Hepatocyte (in vitro differentiated cells): ENCODE measurements around the gene PDE1C. TPM values are rescaled to one million over a fixed set of nuclear protein-coding genes. Genes with fewer than 3 reads are reported as not detected.

Experiments used
- DNase-seq: peaks from one replicate; pipeline ENCODE4 v3.0.0-alpha.2; 2016; ENCODE audit warnings: low spot score
- H2AFZ ChIP-seq: fragments of 200-600 bp; sonication (generic); 2 replicates; pipeline ENCODE4 v1.6.0; 2016; ENCODE audit warnings: antibody characterized with exemption, mild to moderate bottlenecking
- H3K27ac ChIP-seq: fragments of 200-600 bp; sonication (generic); 2 replicates; pipeline ENCODE4 v1.5.1; 2016; ENCODE audit warnings: mild to moderate bottlenecking
- H3K27me3 ChIP-seq: fragments of 200-600 bp; sonication (generic); 2 replicates; pipeline ENCODE4 v1.6.1; 2016
- H3K36me3 ChIP-seq: fragments of 200-600 bp; sonication (generic); replicated peaks from 2 replicates; pipeline ENCODE4 v1.5.1; 2016; ENCODE audit warnings: low read depth; ENCODE audit not compliant: insufficient read depth
- H3K4me1 ChIP-seq: fragments of 200-600 bp; sonication (generic); 2 replicates; pipeline ENCODE4 v1.5.1; 2016; ENCODE audit warnings: mild to moderate bottlenecking, moderate library complexity; ENCODE audit not compliant: insufficient read depth
- H3K4me2 ChIP-seq: fragments of 200-600 bp; sonication (generic); 2 replicates; pipeline ENCODE4 v1.6.0; 2016
- H3K4me3 ChIP-seq: fragments of 200-600 bp; sonication (generic); 2 replicates; pipeline ENCODE4 v1.5.1; 2016; ENCODE audit warnings: mild to moderate bottlenecking
- H3K79me2 ChIP-seq: fragments of 200-600 bp; sonication (generic); 2 replicates; pipeline ENCODE4 v1.6.0; 2017; ENCODE audit warnings: mild to moderate bottlenecking
- H3K9me2 ChIP-seq: fragments of 200-600 bp; sonication (generic); replicated peaks from 2 replicates; pipeline ENCODE4 v1.6.0; 2017; ENCODE audit warnings: mild to moderate bottlenecking; ENCODE audit not compliant: insufficient read depth
- H3K9me3 ChIP-seq: fragments of 200-600 bp; sonication (generic); 2 replicates; pipeline ENCODE4 v1.5.1; 2016; ENCODE audit warnings: low read depth, mild to moderate bottlenecking
- H4K20me1 ChIP-seq: fragments of 200-600 bp; sonication (generic); 2 replicates; pipeline ENCODE4 v1.6.0; 2016; ENCODE audit warnings: mild to moderate bottlenecking; ENCODE audit not compliant: insufficient read depth, poor library complexity, severe bottlenecking
- EZH2 ChIP-seq: fragments of 200-600 bp; sonication (generic); IDR thresholded peaks from 2 replicates; pipeline ENCODE4 v1.6.1; 2016; ENCODE audit warnings: antibody characterized with exemption, mild to moderate bottlenecking, borderline replicate concordance
- EZH2phosphoT487 ChIP-seq: fragments of 200-600 bp; sonication (generic); IDR thresholded peaks from one replicate; pipeline ENCODE4 v1.6.1; 2018; ENCODE audit warnings: antibody characterized with exemption, mild to moderate bottlenecking, low read depth, moderate library complexity; ENCODE audit not compliant: unreplicated experiment, severe bottlenecking
- WGBS: methylation state at CpG from one replicate; pipeline ENCODE4 v1.1.6; 2016; ENCODE audit warnings: low lambda C conversion rate; ENCODE audit errors: missing lambda C conversion rate; 5-methylcytosine and 5-hydroxymethylcytosine counted together
- polyA plus RNA-seq: library from polyadenylated mRNA; unstranded; fragments of >200 nt; fragmentation: Nextera tagmentation; extraction: Ambion mirVana; gene quantifications from 2 replicates; pipeline ENCODE4 v1.2.1, GENCODE V29; 2016
- total RNA-seq: library from RNA; depleted of rRNA; stranded (reverse); fragments of >200 nt; gene quantifications from 2 replicates; pipeline ENCODE4 v1.2.3, GENCODE V29; 2014
- TF ChIP-seq, protein P1 (sequence below): fragments of 200-600 bp; sonication (generic); IDR thresholded peaks from 2 replicates; pipeline ENCODE4 v1.5.1; 2016; ENCODE audit warnings: antibody characterized with exemption, mild to moderate bottlenecking; ENCODE audit not compliant: poor library complexity

Gene PDE1C
- total and polyA plus RNA-seq, 2 experiments from 2014 or later, result 1.8 to 5.0 TPM

DNA sequence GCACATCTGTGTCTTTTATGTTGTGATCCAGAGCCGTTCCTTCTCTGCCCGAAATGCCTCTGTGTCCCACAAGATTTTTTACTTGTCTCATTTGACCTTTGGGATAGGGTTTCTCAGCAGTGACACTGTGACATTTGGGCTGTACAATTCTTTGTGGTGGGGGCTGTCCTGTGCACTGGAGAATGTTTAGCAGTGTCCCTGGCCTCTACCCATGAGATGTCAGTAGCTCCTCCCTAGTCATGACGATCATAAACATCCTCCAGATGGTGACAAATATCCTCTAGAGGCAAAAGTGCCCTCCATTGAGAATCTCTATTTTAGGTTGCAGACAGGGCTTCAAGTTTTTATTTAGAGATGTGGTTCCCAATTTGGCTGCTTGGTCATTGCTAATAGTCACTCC is 291.9 kb downstream of the PDE1C start:
- H3K4me1 ChIP-seq, result no peaks in the 10 kb centered on the region
- no peak overlapping the region for H2AFZ ChIP-seq
- H3K9me2 ChIP-seq, result no peaks in the 10 kb centered on the region
- no peaks in the 10 kb centered on the region for H3K79me2 ChIP-seq
- H3K36me3 ChIP-seq, result no peaks in the 10 kb centered on the region
- H4K20me1 ChIP-seq, result no peaks in the 10 kb centered on the region
- H3K27me3 ChIP-seq, result no peaks in the 10 kb centered on the region
- 85% methylated on average over 3 of the region's 3 CpGs for WGBS
- TF ChIP-seq, protein P1, sequence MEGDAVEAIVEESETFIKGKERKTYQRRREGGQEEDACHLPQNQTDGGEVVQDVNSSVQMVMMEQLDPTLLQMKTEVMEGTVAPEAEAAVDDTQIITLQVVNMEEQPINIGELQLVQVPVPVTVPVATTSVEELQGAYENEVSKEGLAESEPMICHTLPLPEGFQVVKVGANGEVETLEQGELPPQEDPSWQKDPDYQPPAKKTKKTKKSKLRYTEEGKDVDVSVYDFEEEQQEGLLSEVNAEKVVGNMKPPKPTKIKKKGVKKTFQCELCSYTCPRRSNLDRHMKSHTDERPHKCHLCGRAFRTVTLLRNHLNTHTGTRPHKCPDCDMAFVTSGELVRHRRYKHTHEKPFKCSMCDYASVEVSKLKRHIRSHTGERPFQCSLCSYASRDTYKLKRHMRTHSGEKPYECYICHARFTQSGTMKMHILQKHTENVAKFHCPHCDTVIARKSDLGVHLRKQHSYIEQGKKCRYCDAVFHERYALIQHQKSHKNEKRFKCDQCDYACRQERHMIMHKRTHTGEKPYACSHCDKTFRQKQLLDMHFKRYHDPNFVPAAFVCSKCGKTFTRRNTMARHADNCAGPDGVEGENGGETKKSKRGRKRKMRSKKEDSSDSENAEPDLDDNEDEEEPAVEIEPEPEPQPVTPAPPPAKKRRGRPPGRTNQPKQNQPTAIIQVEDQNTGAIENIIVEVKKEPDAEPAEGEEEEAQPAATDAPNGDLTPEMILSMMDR, result no peak
- no peak for TF ChIP-seq EZH2phosphoT487
- TF ChIP-seq EZH2, result no peak
- no peaks in the 10 kb centered on the region for H3K9me3 ChIP-seq
- no peak overlapping the region for H3K27ac ChIP-seq
- H3K4me3 ChIP-seq, result no peak overlapping the region
- no peak for DNase-seq
- H3K4me2 ChIP-seq, result no peak overlapping the region

DNA sequence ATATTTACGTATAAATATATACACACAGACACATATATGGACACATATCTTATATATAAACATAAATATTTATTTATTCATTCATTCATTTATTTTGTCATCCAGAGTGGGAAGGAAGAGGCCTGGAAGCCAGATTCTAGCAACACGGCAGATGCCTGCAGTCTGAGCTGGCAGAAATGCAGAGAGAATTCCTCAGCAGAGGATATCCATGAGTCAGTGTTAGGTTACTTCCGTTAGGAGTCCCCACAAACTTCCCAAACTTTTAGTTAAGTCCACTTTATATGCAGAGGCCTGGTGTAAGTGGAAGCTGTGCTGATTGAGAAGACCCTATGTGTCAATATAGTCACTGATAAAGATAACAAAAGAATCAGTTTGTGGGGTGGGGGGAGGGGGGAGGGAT is 293.6 kb downstream of the PDE1C start:
- Histone ChIP-seq H3K9me3 (no peaks in the 10 kb centered on the region), H2AFZ (no peak overlapping the region), H3K79me2 (no peaks in the 10 kb centered on the region), H3K36me3 (no peaks in the 10 kb centered on the region), H3K4me1 (no peaks in the 10 kb centered on the region), H3K4me2 (no peak overlapping the region), H3K27ac (no peak overlapping the region), H4K20me1 (no peaks in the 10 kb centered on the region), H3K27me3 (no peaks in the 10 kb centered on the region), H3K4me3 (no peak overlapping the region), H3K9me2 (no peaks in the 10 kb centered on the region)
- TF ChIP-seq, protein P1, result no peak
- no peak for TF ChIP-seq EZH2
- TF ChIP-seq EZH2phosphoT487, result no peak
- 63% methylated on average over 3 of the region's 3 CpGs for WGBS
- no peak for DNase-seq

DNA sequence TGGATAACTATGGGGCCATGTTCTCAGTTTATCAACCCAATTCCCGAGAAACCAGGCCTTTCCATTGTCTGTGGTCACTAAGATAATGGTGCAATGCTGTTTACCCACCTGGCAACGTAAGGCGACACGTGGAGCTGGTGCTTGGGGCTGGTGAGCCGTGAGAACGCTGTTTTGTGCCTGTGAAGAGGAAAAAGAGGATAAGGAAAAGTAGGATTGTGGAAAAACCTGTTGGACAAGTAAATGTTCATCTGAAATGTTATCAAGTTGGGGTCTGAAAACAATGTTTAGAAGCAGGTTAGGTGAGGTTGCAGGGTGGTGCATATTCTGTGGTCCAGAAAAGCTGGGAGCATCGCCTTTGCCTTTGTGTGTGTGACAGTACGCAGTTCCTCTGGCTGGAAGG is 294.7 kb downstream of the PDE1C start:
- no peak overlapping the region for H3K4me3 ChIP-seq
- H3K27ac ChIP-seq, result no peak overlapping the region
- no peaks in the 10 kb centered on the region for H3K27me3 ChIP-seq
- no peaks in the 10 kb centered on the region for H3K9me3 ChIP-seq
- TF ChIP-seq, protein P1, result no peak
- no peak for TF ChIP-seq EZH2phosphoT487
- no peak for TF ChIP-seq EZH2
- no peaks in the 10 kb centered on the region for H3K79me2 ChIP-seq
- DNase-seq, result peak; percentile 20
- H3K9me2 ChIP-seq, result no peaks in the 10 kb centered on the region
- no peaks in the 10 kb centered on the region for H3K4me1 ChIP-seq
- 64% methylated on average over 8 of the region's 8 CpGs for WGBS
- no peaks in the 10 kb centered on the region for H4K20me1 ChIP-seq
- no peak overlapping the region for H3K4me2 ChIP-seq
- no peak overlapping the region for H2AFZ ChIP-seq
- no peaks in the 10 kb centered on the region for H3K36me3 ChIP-seq

DNA sequence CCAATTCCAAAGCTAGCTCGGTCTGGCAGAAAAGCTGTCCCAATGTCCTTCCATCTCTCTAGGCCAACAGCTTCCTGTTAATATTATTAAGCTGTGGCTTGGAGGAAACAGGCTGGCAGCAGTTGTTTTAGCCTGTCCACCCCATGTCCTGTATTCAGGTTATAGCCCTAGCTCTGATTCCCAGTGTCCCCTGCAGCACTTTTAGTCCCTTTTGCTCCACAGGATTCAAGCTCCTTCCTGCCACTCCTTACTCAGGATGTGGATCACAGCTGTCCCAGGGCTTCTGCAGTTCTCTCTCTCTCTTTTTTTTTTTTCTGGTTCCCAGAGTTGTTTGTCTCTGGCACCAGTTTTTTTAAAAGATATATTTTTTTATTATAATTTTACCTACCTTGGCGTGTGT is 298.0 kb downstream of the PDE1C start:
- no peak overlapping the region for H2AFZ ChIP-seq
- H3K79me2 ChIP-seq, result no peaks in the 10 kb centered on the region
- no peak overlapping the region for H3K4me2 ChIP-seq
- no peak overlapping the region for H3K27ac ChIP-seq
- no peaks in the 10 kb centered on the region for H3K4me1 ChIP-seq
- H4K20me1 ChIP-seq, result no peaks in the 10 kb centered on the region
- no peaks in the 10 kb centered on the region for H3K27me3 ChIP-seq
- no peaks in the 10 kb centered on the region for H3K9me2 ChIP-seq
- no peaks in the 10 kb centered on the region for H3K36me3 ChIP-seq
- DNase-seq, result no peak
- H3K9me3 ChIP-seq, result no peaks in the 10 kb centered on the region
- WGBS, result 90% methylated on average over 2 of the region's 2 CpGs
- TF ChIP-seq, protein P1, result no peak
- TF ChIP-seq EZH2 (no peak), EZH2phosphoT487 (no peak)
- no peak overlapping the region for H3K4me3 ChIP-seq
